Thyroid gland (tissue), 4 donors: Measurements from ENCODE around the gene ZBTB12. TPM values are rescaled to one million over a fixed set of nuclear protein-coding genes. Genes with fewer than 3 reads are reported as not detected.
"Not testable (repeated sequence)": the region's sequence is repeated elsewhere in the genome, so short reads cannot be mapped to it uniquely, and the experiment has no call there.

Experiments used
- DNase-seq, 2 donors: peaks; one replicate each; pipeline ENCODE4 v3.0.0-alpha.2; 2019
- H3K27ac ChIP-seq, 3 donors: fragments of 200-600 bp; sonication (generic); 1 replicate in 2 of 3; 2 replicates in 1 of 3; pipeline ENCODE4 v1.5.1; 2016 to 2019; ENCODE audit warnings: mild to moderate bottlenecking in 1 of 3, moderate library complexity in 1 of 3
- H3K27me3 ChIP-seq: fragments of 200-600 bp; sonication (generic); one replicate; pipeline ENCODE4 v1.5.1; 2019
- H3K36me3 ChIP-seq, 2 donors: fragments of 200-600 bp; sonication (generic); one replicate each; pipeline ENCODE4 v1.5.1; 2016 to 2019
- H3K4me1 ChIP-seq, 2 donors: fragments of 200-600 bp; sonication (generic); one replicate each; pipeline ENCODE4 v1.5.1; 2017 to 2019
- H3K4me3 ChIP-seq, 3 donors: fragments of 200-600 bp; sonication (generic); replicated peaks in 1 of 3; 1 replicate in 2 of 3; 2 replicates in 1 of 3; pipeline ENCODE4 v1.5.1; 2016; ENCODE audit warnings: mild to moderate bottlenecking in 1 of 3
- H3K9me3 ChIP-seq: fragments of 200-600 bp; sonication (generic); one replicate; pipeline ENCODE4 v1.5.1; 2017
- CTCF ChIP-seq, 6 experiments: fragments of 200-600 bp in 3 of 6; fragments of 450-650 bp in 3 of 6; sonication (generic) in 3 of 6; IDR thresholded peaks; one replicate each; pipeline ENCODE4 v1.5.1; 2016 to 2019; ENCODE audit warnings: antibody characterized with exemption in 6 of 6, mild to moderate bottlenecking in 2 of 6, inconsistent platforms in 1 of 6, moderate library complexity in 1 of 6
- POLR2A ChIP-seq, 2 donors: fragments of 450-650 bp; IDR thresholded peaks; one replicate each; pipeline ENCODE4 v1.6.1; 2017; ENCODE audit warnings: antibody characterized with exemption in 2 of 2, mild to moderate bottlenecking in 2 of 2, moderate library complexity in 1 of 2
- WGBS, 2 donors: methylation state at CpG; one replicate each; pipeline ENCODE4 v1.1.5; 2017; 5-methylcytosine and 5-hydroxymethylcytosine counted together
- intact Hi-C: fragments of 100-400 bp; cut with DNase I; formaldehyde crosslinking; loops from one replicate; pipeline ENCODE4 v1.15.1; 2023
- total RNA-seq, 4 donors: library from RNA; depleted of rRNA; stranded (reverse); fragments of >200 nt; gene quantifications; one replicate each; pipeline ENCODE4 v1.2.3, GENCODE V29; 2016

ZBTB12 gene
- total RNA-seq, 4 donors from 2014 or later, result 0.94 to 2.9 (median 1.5) TPM

DNA sequence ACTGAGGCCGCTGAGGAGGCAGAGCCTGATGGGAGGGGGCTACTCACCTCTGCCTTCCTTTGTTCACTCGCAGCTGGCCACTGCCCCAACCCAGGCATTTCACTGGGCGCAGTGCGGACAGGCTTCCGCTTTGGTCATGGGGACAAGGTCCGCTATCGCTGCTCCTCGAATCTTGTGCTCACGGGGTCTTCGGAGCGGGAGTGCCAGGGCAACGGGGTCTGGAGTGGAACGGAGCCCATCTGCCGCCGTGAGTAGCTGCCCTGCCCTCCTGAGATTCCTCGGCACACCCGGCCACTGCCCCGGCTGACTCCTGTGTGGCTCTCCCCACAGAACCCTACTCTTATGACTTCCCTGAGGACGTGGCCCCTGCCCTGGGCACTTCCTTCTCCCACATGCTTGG, 31.7 kb upstream of the ZBTB12 start:
- Histone ChIP-seq H3K27ac (no peak overlapping the region), H3K27me3 (no peaks in the 10 kb centered on the region), H3K4me3 (no peak overlapping the region), H3K36me3 (no peaks in the 10 kb centered on the region), H3K9me3 (no peaks in the 10 kb centered on the region), H3K4me1 (no peaks in the 10 kb centered on the region)
- DNase-seq, result no peak
- intact Hi-C loops, result no loop called here
- 85 to 87% methylated on average over 16 to 18 of the region's 19 CpGs for WGBS, 2 donors
- TF ChIP-seq CTCF (IDR thresholded peaks at IDR 0.05), result no peak
- no peak for TF ChIP-seq POLR2A (IDR thresholded peaks at IDR 0.05)

DNA sequence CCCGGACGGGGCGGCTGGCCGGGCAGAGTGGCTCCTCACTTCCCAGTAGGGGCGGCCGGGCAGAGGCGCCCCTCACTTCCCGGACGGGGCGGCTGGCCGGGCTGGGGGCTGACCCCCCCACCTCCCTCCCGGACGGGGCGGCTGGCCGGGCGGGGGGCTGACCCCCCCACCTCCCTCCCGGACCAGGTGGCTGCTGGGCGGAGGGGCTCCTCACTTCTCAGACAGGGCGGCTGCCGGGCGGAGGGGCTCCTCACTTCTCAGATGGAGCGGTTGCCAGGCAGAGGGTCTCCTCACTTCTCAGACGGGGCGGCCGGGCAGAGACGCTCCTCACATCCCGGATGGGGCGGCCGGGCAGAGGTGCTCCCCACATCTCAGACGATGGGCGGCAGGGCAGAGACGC, 30.3 kb upstream of the ZBTB12 start:
- H3K4me3 ChIP-seq, DNase-seq, H3K4me1 ChIP-seq, intact Hi-C loops, H3K27me3 ChIP-seq, H3K27ac ChIP-seq, H3K36me3 ChIP-seq, H3K9me3 ChIP-seq: not testable (repeated sequence)
- WGBS, 2 donors, result 93 to 94% methylated on average over 11 to 15 of the region's 32 CpGs

DNA sequence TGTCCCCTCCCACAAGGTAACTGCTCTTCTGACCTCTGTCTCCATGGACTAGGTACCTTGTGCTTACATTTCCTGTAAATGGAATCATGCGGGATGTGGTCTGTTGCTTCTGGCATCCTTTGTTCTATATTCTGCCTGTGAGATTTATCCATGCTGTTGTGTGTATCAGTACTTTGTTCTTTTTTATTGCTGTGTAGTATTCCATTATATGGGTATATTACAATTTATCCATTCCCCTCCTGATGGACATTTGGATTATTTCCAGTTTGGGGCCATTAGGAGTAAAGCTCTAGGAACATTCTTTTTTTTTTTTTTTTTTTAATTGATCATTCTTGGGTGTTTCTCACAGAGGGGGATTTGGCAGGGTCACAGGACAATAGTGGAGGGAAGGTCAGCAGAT, 29.1 kb upstream of the ZBTB12 start:
- TF ChIP-seq CTCF (IDR thresholded peaks at IDR 0.05) (no peak), POLR2A (IDR thresholded peaks at IDR 0.05) (no peak)
- no peaks in the 10 kb centered on the region for H3K27me3 ChIP-seq
- no peak overlapping the region for H3K27ac ChIP-seq
- intact Hi-C loops, result no loop called here
- H3K4me3 ChIP-seq, result no peak overlapping the region
- DNase-seq, result no peak
- no peaks in the 10 kb centered on the region for H3K36me3 ChIP-seq
- H3K4me1 ChIP-seq, result no peaks in the 10 kb centered on the region
- H3K9me3 ChIP-seq, result no peaks in the 10 kb centered on the region
- WGBS, 2 donors, result 90 to 100% methylated on average over 1 of the region's 1 CpG

- Histone ChIP-seq H3K4me3 (no peak overlapping the region), H3K36me3 (no peaks in the 10 kb centered on the region), H3K27ac (no peak overlapping the region), H3K4me1 (no peaks in the 10 kb centered on the region), H3K27me3 (no peaks in the 10 kb centered on the region), H3K9me3 (no peaks in the 10 kb centered on the region)
- DNase-seq, result no peak
- intact Hi-C loops, result no loop called here
- 82% methylated on average over 7 to 9 of the region's 9 CpGs for WGBS, 2 donors
- TF ChIP-seq POLR2A (IDR thresholded peaks at IDR 0.05), result no peak
- no peak for TF ChIP-seq CTCF (IDR thresholded peaks at IDR 0.05)
Measured at GRCh38 chr6:31928672-31928939, 26.7 kb upstream of the ZBTB12 start.

GRCh38 chr6:31927863-31928671, 26.2 kb upstream of the ZBTB12 start:
- 76 to 77% methylated on average over 10 to 11 of the region's 11 CpGs for WGBS, 2 donors
- intact Hi-C loops, result no loop called here
- no peak for DNase-seq
- H3K27ac ChIP-seq, result no peak overlapping the region
- no peaks in the 10 kb centered on the region for H3K4me1 ChIP-seq
- H3K27me3 ChIP-seq, result no peaks in the 10 kb centered on the region
- H3K4me3 ChIP-seq, result no peak overlapping the region
- H3K36me3 ChIP-seq, result no peaks in the 10 kb centered on the region
- no peak for TF ChIP-seq CTCF (IDR thresholded peaks at IDR 0.05)
- TF ChIP-seq POLR2A (IDR thresholded peaks at IDR 0.05), result no peak
- H3K9me3 ChIP-seq, result no peaks in the 10 kb centered on the region
